Left ventricle myocardium inferior (tissue), 1 donor: Measurements from ENCODE around the gene RPS10. TPM values are rescaled to one million over a fixed set of nuclear protein-coding genes. Genes with fewer than 3 reads are reported as not detected.

ENCODE experiments used
- DNase-seq: peaks from one replicate; pipeline ENCODE4 v3.0.0-alpha.2; 2020
- H3K27ac ChIP-seq: fragments of 200-600 bp; replicated peaks from 2 replicates; pipeline ENCODE4 v1.8.0; 2021
- H3K27me3 ChIP-seq: fragments of 200-600 bp; 2 replicates; pipeline ENCODE4 v1.8.0; 2021; ENCODE audit warnings: low read depth
- H3K36me3 ChIP-seq: fragments of 200-600 bp; 2 replicates; pipeline ENCODE4 v1.8.0; 2021
- H3K4me1 ChIP-seq: fragments of 200-600 bp; 2 replicates; pipeline ENCODE4 v1.8.0; 2021
- H3K4me3 ChIP-seq: fragments of 200-600 bp; 2 replicates; pipeline ENCODE4 v1.8.0; 2021; ENCODE audit warnings: mild to moderate bottlenecking, moderate library complexity
- H3K9me3 ChIP-seq: fragments of 200-600 bp; replicated peaks from 2 replicates; pipeline ENCODE4 v1.8.0; 2021
- intact Hi-C: fragments of 100-400 bp; cut with micrococcal nuclease; formaldehyde crosslinking; loops from one replicate; pipeline ENCODE4 v1.11.0; 2022
- long read RNA-seq: library from polyadenylated mRNA; unstranded; transcript quantifications from one replicate; pipeline ENCODE4 v2.0.0, GENCODE V29; 2021
- total RNA-seq: library from RNA; stranded (reverse); fragmentation: NEBNext Ultra II Directional; extraction: Animal tissue kit (Norgen Biotek cat#: 25700); gene quantifications from one replicate; pipeline ENCODE4 v1.2.1, GENCODE V29; 2021
- TF ChIP-seq, protein P1 (sequence below): fragments of 200-600 bp; IDR thresholded peaks from 2 replicates; pipeline ENCODE4 v1.8.0; 2021; ENCODE audit warnings: antibody characterized with exemption, mild to moderate bottlenecking, borderline replicate concordance
- donor health status: DM: no; HTN: yes; CAD: no; lungs with severe emphysema.

RPS10 gene
- total RNA-seq = 678 TPM
- long read RNA-seq, transcript RPS10-209 (6 exons, 588 nt) = major isoform, 117 of 139 reads
- long read RNA-seq, transcript RPS10-206 (6 exons, 781 nt) = minor isoform, 7 of 139 reads
- long read RNA-seq, partial matches to known transcripts = 15 of 139 reads
- long read RNA-seq, other reads (novel, unspliced or antisense) = 0 of 139 reads

DNA sequence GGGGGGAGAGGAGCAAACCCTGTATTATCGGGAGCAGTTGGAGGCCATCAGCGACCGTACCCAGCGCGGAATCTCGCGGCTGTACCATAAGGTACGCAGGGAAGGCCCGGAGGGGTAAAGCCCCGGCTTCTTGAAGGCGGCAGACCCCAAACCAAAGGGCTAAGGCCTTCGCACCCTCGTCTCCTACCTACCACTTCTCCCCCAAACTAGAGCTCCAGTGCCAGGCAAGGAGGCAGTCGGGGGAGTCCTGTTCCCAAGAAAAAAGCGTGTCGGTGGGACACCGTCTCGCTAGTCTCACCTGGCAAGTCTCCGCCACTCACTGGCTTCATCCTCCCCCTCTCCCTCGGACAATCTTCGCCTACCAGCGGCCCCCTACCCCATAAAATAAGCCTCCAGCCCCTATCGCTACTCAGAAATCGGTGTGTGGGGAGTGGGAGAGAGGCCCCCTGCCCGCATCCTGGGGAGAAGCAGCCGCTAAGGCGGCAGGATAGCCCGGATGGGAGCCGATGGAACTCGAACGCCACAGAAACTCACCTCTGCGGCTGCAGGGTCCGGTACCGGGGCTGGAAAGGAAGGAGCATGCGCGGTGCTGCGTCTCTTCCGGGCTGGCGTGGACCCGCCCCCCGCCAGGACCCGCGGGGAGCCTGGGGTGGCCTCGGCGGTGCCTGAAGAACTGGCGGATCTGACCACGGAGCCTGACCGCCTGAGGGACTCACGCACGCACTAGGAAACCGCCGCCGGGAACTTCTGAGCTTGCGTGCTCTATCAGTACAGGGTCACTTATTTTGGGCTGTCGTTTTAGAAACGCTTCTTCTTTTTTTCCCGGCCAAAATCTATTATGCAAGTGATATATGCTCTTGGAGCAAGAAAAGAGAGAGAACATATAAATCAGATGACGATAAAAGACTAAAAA is at the start of gene RPS10:
Gene RPS10 (minus strand): TSS at position 572 of the 913 bp plus-strand sequence. CDS start 848 bp downstream, outside the sequence.
- TF ChIP-seq, protein P1, sequence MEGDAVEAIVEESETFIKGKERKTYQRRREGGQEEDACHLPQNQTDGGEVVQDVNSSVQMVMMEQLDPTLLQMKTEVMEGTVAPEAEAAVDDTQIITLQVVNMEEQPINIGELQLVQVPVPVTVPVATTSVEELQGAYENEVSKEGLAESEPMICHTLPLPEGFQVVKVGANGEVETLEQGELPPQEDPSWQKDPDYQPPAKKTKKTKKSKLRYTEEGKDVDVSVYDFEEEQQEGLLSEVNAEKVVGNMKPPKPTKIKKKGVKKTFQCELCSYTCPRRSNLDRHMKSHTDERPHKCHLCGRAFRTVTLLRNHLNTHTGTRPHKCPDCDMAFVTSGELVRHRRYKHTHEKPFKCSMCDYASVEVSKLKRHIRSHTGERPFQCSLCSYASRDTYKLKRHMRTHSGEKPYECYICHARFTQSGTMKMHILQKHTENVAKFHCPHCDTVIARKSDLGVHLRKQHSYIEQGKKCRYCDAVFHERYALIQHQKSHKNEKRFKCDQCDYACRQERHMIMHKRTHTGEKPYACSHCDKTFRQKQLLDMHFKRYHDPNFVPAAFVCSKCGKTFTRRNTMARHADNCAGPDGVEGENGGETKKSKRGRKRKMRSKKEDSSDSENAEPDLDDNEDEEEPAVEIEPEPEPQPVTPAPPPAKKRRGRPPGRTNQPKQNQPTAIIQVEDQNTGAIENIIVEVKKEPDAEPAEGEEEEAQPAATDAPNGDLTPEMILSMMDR = peak; percentile 19
- intact Hi-C loops = no loop called here
- no peaks in the 10 kb centered on the region for H3K27me3 ChIP-seq

DNA sequence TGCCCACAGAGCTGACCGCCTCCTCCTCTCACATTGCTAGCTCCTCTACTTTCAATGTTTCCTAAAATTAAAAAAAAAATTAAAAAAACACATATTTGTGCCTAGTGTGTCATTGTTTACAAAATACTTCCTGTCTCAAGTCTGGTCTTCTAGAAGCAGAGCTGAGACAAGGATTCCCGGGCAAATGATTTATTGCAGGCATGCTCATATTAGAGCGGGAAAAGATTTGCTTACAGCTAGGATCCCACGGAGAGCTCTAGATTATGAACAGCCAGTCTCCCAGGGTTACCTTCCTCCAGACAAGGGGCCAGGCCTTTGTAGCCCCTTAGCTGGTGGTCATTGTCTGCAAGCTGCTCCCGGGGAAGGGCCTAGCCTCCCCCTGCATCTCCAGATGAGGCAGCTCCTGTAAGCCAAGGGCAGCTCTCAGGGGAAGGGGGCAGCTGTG is 49.4 kb upstream of the RPS10 start:
- TF ChIP-seq, protein P1 = no peak
- H3K4me1 ChIP-seq = no peaks in the 10 kb centered on the region
- no peaks in the 10 kb centered on the region for H3K36me3 ChIP-seq
- H3K9me3 ChIP-seq = peaks cover 9% of the 10 kb centered on the region
- H3K4me3 ChIP-seq = no peak overlapping the region
- no peak for DNase-seq
- H3K27me3 ChIP-seq = no peaks in the 10 kb centered on the region
- no peak overlapping the region for H3K27ac ChIP-seq
- intact Hi-C loops = no loop called here

More for the DNA sequence above, at the start of gene RPS10:
- peak; percentile 95 for DNase-seq
- peak within 1 kb of the TSS; percentile 96 for H3K27ac ChIP-seq
- H3K9me3 ChIP-seq = no peaks in the 10 kb centered on the region
- H3K4me1 ChIP-seq = peaks cover 35% of the 10 kb centered on the region
- H3K4me3 ChIP-seq = peak within 1 kb of the TSS; percentile 91
- H3K36me3 ChIP-seq = peaks cover 41% of the 10 kb centered on the region

DNA sequence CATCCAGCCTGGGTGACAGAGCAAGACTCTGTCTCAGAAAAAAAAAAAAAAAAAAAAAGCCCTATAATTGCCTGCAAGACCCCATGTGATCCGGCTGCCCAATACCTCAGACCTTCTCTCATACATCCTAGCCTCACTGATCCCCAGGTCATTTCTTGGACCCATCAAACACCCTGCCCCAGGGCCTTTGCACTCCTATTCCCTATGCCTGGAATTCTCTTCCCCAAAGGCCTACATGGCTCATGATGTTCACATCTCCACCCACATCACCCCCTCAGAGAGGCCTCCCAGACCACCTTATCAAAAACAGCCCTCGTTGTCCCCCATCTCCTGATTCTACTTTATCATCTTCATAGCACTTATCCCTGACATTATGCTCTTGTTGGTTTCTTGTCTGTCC is 48.9 kb upstream of the RPS10 start:
- Histone ChIP-seq H3K27ac (no peak overlapping the region), H3K4me1 (no peaks in the 10 kb centered on the region), H3K4me3 (no peak overlapping the region), H3K9me3 (peaks cover 9% of the 10 kb centered on the region), H3K27me3 (no peaks in the 10 kb centered on the region), H3K36me3 (no peaks in the 10 kb centered on the region)
- intact Hi-C loops = no loop called here
- TF ChIP-seq, protein P1 = no peak
- no peak for DNase-seq

DNA sequence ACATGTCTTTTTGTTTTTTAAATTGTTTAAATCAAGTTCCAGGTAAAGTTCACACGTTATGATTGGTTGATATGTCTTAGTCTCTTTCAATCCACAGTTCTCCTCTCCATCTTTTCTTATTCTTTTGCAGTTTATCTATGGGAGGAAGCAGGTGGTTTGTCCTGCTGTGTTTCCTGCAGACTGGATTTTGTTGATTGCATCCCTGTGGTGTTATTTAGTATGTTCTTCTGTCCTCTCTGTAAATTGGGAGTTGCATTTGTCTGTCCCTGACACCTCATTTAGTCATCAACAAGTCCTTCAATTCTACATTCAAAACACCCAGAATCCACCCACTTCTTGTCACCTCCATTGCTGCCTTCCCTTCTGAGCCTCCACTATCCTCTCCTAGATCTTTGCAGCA is 48.1 kb upstream of the RPS10 start:
- intact Hi-C loops = no loop called here
- H3K36me3 ChIP-seq = no peaks in the 10 kb centered on the region
- H3K4me3 ChIP-seq = no peak overlapping the region
- DNase-seq = no peak
- H3K27me3 ChIP-seq = no peaks in the 10 kb centered on the region
- TF ChIP-seq, protein P1 = no peak
- H3K4me1 ChIP-seq = no peaks in the 10 kb centered on the region
- no peak overlapping the region for H3K27ac ChIP-seq
- H3K9me3 ChIP-seq = peaks cover 9% of the 10 kb centered on the region

DNA sequence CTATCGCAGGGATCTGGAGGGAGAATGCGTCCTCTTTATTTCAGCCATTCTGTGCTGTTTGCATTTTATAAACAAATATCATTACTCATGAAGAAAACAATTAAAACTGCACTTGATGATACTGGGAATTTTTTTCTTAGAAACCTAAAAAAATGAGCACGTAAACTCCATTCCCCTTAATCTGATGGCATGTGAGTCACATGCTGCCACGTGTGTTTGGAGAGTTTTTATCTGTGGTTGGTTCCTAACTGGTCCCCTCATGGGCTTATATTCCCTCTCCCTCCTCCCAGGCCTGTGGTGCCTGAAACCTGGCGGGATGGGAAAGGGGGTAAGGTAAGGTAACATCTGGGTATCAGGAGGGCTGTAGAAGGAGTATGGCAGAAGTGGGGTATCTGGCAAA is 46.6 kb upstream of the RPS10 start:
- H3K4me3 ChIP-seq = no peak overlapping the region
- peaks cover 9% of the 10 kb centered on the region for H3K9me3 ChIP-seq
- intact Hi-C loops = no loop called here
- no peaks in the 10 kb centered on the region for H3K36me3 ChIP-seq
- H3K27ac ChIP-seq = no peak overlapping the region
- TF ChIP-seq, protein P1 = no peak
- H3K27me3 ChIP-seq = no peaks in the 10 kb centered on the region
- DNase-seq = no peak
- H3K4me1 ChIP-seq = no peaks in the 10 kb centered on the region
